Posterior cingulate gyrus (tissue), 11 donors: ENCODE results near the gene KARS1.

Experiments used
- DNase-seq, 10 donors: peaks; one replicate each; pipeline versions ENCODE4 v3.0.0 to v3.0.0-alpha.2; 2020 to 2021; ENCODE audit warnings: mixed read lengths in 3 of 10
- intact Hi-C: fragments of 100-400 bp; cut with DNase I; formaldehyde crosslinking; loops from one replicate; pipeline ENCODE4 v1.15.1; 2023

The KARS1 gene

DNA sequence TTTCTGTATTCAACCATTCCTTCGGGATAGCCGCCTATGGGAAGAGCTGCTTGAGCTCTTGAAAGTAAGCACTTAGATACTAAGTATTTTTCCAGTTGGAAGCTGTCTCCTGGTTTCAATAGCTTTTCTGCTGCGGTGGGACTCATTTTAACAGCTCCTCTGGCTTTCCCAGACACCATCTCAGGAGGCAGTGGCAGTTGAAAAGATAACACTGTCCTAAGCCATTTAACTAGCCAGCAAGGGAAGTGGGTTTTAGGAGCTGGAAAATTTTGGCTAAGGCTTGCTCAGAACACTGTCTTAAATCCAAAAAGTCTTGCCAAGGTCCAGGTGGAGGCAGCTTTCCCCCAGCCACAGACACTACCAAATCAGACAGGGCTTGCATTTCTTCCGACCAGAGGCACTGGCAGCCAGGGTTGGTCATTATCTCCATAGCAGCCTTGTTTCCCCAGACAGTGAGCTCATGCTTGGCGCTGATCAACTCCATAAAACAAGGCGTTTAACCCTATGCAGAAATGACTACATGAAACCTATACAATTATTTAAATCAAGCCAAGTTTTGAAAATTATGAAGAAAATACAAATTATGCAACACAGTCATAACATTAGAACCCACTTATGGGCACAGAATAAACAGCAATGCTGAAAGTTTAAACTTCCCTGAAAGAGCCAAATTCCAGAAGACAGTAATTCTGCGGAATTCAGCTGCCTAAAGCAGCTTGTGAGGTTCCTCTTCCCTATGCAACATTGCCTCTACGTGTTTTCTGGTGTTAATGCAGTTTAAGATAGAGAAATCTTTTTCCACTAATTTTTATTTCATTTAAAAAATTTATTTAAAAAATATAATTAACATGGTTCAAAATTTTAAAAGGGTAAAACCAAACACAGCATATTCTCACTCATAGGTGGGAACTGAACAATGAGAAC, 56.3 kb downstream of the KARS1 start:
- intact Hi-C loops = no loop called here
- peak in 5 of 10 donors; percentile 16 to 44 (median 23) for DNase-seq

GRCh38 chr16:75589306-75589705, 58.2 kb downstream of the KARS1 start:
- DNase-seq = no peak
- intact Hi-C loops = no loop called here

- intact Hi-C loops = no loop called here
- DNase-seq = no peak
These were observed 58.7 kb downstream of the KARS1 start for GRCh38 chr16:75588716-75589115.

GRCh38 chr16:75584108-75584507, 63.4 kb downstream of the KARS1 start:
- DNase-seq = no peak
- intact Hi-C loops = no loop called here

DNA sequence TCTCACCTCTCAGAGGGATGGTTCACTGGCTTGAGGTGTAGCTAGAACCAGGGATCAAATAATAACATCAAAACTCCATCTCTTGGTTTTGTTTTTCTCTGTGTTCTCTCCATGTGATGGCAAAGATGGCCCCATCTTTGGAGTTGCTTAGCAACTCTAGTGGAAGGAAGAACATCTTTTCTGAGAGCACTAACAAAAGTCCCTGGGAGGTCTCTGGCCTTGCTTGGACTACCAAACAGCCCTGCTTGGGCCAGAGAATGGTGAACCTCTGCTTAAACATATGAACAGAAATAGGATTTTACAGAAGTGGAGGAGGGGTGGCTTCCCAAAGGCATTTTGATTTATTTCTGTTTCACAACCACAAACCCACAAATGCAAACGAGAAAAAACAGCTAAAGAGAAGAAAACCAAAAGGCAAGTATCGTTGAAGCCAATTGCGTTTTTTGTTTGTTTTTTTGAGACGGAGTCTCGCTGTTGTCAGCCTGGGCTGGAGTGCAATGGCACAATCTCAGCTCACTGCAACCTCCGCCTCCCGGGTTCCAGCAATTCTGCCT, 68.1 kb downstream of the KARS1 start:
- no peak for DNase-seq
- intact Hi-C loops = no loop called here

GRCh38 chr16:75578725-75579124, 68.7 kb downstream of the KARS1 start:
- intact Hi-C loops = no loop called here
- no peak for DNase-seq

GRCh38 chr16:75578212-75578611, 69.3 kb downstream of the KARS1 start:
- DNase-seq = no peak
- intact Hi-C loops = no loop called here
